Esophagus squamous epithelium (tissue), 5 donors: ENCODE data around the gene NCOA5. TPM values are rescaled to one million over a fixed set of nuclear protein-coding genes. Genes with fewer than 3 reads are reported as not detected.

ENCODE experiments used
- DNase-seq: peaks from one replicate; lab custom pipeline; 2025; lab: John Stamatoyannopoulos, UW
- H3K27ac ChIP-seq, 4 donors: fragments of 200-600 bp; sonication (generic); one replicate each; pipeline ENCODE4 v1.5.1; 2016 to 2019; ENCODE audit warnings: mild to moderate bottlenecking in 1 of 4
- H3K27me3 ChIP-seq, 4 donors: fragments of 200-600 bp; sonication (generic); 1 replicate in 3 of 4; 2 replicates in 1 of 4; pipeline versions ENCODE4 v1.5.1 to v1.6.0; 2017 to 2021; ENCODE audit warnings: antibody characterized with exemption in 1 of 4
- H3K36me3 ChIP-seq, 3 donors: fragments of 200-600 bp; sonication (generic); one replicate each; pipeline ENCODE4 v1.5.1; 2016 to 2019
- H3K4me1 ChIP-seq, 3 donors: fragments of 200-600 bp; sonication (generic); one replicate each; pipeline ENCODE4 v1.5.1; 2017 to 2019
- H3K4me3 ChIP-seq, 4 donors: fragments of 200-600 bp; sonication (generic); 1 replicate in 3 of 4; 2 replicates in 1 of 4; pipeline ENCODE4 v1.5.1; 2016 to 2019; ENCODE audit warnings: mild to moderate bottlenecking in 2 of 4, moderate library complexity in 1 of 4
- H3K9me3 ChIP-seq, 3 donors: fragments of 200-600 bp; sonication (generic); one replicate each; pipeline ENCODE4 v1.5.1; 2016 to 2019
- POLR2A ChIP-seq, 4 donors: fragments of 450-650 bp; IDR thresholded peaks; one replicate each; pipeline ENCODE4 v1.6.1; 2017; ENCODE audit warnings: antibody characterized with exemption in 4 of 4, mild to moderate bottlenecking in 4 of 4, moderate library complexity in 3 of 4
- WGBS, 2 donors: methylation state at CpG; one replicate each; pipeline ENCODE4 v1.1.5; 2018; 5-methylcytosine and 5-hydroxymethylcytosine counted together
- intact Hi-C: fragments of 100-400 bp; cut with DNase I; formaldehyde crosslinking; loops from one replicate; pipeline ENCODE4 v1.15.0; 2022
- total RNA-seq, 4 donors: library from RNA; depleted of rRNA; stranded (reverse); fragments of >200 nt; gene quantifications; one replicate each; pipeline ENCODE4 v1.1.0, GENCODE V29; 2016
- TF ChIP-seq, protein P1 (sequence below), 6 experiments: fragments of 450-650 bp in 4 of 6; fragments of 200-600 bp in 2 of 6; sonication (generic) in 2 of 6; IDR thresholded peaks; one replicate each; pipeline ENCODE4 v1.5.1; 2016 to 2019; ENCODE audit warnings: antibody characterized with exemption in 6 of 6, mild to moderate bottlenecking in 4 of 6, moderate library complexity in 4 of 6
- donor health status: DM: yes; HTN: yes; CAD: no.

The NCOA5 gene
- total RNA-seq, 4 donors from 2014 or later: 20.7 to 29.8 (median 22.3) TPM

DNA sequence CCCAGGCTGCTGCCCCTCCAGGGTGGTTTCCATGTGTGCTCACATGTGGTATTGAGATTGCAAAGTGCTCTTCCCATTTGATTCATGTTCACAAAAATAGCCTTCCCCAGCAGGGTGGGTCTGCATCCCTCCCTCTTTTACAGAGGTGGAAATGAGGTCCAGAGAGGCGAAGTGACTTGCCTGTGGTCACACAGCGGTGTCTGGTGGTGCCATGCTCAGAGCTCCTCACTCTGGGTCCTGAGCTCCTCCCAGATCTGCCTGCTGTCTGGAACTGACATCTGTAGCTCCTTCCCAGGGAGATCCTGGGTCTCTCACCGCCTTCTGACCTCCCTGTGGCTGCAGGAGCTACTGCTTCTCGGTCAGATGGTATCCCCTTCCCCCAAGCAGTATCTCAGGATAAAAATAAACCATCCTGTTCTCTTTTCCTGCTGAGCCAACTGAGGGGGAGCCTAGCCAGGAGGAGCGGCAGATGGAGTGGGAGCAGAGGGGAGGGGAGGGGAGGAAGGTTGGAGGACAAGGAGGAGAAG, 40.3 kb upstream of the NCOA5 start:
- 0 to 40% methylated on average over 1 to 3 of the region's 5 CpGs for WGBS, 2 donors
- intact Hi-C loops: loop anchor here (10.0 kb wide), 1 partner anchor 215 kb away; no protein-coding TSS in a partner anchor
- Histone ChIP-seq H3K27ac (no peak overlapping the region), H3K4me1 (peaks cover 0 to 22% (median 9%) of the 10 kb centered on the region in 3 donors), H3K9me3 (no peaks in the 10 kb centered on the region), H3K27me3 (peaks cover 0 to 48% (median 0%) of the 10 kb centered on the region in 4 donors), H3K4me3 (no peak overlapping the region), H3K36me3 (peaks cover 0 to 21% (median 0%) of the 10 kb centered on the region in 3 donors)
- TF ChIP-seq, protein P1, sequence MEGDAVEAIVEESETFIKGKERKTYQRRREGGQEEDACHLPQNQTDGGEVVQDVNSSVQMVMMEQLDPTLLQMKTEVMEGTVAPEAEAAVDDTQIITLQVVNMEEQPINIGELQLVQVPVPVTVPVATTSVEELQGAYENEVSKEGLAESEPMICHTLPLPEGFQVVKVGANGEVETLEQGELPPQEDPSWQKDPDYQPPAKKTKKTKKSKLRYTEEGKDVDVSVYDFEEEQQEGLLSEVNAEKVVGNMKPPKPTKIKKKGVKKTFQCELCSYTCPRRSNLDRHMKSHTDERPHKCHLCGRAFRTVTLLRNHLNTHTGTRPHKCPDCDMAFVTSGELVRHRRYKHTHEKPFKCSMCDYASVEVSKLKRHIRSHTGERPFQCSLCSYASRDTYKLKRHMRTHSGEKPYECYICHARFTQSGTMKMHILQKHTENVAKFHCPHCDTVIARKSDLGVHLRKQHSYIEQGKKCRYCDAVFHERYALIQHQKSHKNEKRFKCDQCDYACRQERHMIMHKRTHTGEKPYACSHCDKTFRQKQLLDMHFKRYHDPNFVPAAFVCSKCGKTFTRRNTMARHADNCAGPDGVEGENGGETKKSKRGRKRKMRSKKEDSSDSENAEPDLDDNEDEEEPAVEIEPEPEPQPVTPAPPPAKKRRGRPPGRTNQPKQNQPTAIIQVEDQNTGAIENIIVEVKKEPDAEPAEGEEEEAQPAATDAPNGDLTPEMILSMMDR (IDR thresholded peaks at IDR 0.05): no peak
- no peak for TF ChIP-seq POLR2A (IDR thresholded peaks at IDR 0.05)
- DNase-seq: no peak

DNA sequence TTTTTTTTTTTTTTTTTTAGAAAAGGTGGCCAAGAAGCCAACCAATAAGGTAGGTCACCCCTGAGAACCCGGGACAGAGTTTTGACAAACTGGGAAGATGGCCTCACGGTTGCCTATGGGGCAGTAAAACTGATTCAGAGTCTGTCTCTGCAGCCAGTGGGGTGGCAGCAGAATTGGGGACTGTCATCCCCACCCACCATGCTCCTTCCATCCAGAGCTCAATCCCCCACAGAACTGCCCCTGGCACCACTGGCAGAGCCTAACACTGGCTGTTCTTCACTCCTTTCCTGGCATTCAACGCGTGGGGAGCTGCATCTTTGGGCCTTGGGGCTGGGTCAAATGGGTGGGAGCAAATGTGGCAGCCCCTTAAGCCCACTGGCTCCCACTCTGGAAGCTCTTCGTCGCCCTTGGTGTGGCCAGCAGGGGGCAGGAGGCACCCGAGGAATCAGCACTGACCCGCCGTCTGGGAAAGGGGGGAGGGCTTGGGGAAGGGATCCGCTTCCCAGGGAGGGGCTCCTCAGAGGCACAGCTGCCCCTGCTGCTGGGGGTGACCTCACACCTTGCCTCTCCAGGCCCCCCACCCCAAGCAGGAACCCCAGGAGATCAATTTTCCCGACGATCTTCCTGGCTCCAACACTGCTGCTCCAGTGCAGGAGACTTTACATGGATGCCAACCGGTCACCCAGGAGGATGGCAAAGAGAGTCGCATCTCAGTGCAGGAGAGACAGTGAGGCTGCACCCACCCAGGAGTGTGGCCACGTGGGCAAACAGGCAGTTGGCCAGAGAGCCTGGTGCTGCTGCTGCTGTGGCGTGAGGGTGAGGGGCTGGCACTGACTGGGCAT, 38.8 kb upstream of the NCOA5 start:
- no peak overlapping the region for H3K27ac ChIP-seq
- no peak overlapping the region for H3K4me3 ChIP-seq
- peaks cover 0 to 34% (median 6%) of the 10 kb centered on the region in 3 donors for H3K36me3 ChIP-seq
- intact Hi-C loops: no loop called here
- H3K27me3 ChIP-seq: peaks cover 0 to 34% (median 0%) of the 10 kb centered on the region in 4 donors
- H3K9me3 ChIP-seq: no peaks in the 10 kb centered on the region
- peaks cover 0 to 22% (median 9%) of the 10 kb centered on the region in 3 donors for H3K4me1 ChIP-seq
- no peak for DNase-seq
- 49 to 62% methylated on average over 4 to 6 of the region's 16 CpGs for WGBS, 2 donors
- no peak for TF ChIP-seq POLR2A (IDR thresholded peaks at IDR 0.05)
- TF ChIP-seq, protein P1 (IDR thresholded peaks at IDR 0.05): peak; percentile 28 to 57 (median 42)

DNA sequence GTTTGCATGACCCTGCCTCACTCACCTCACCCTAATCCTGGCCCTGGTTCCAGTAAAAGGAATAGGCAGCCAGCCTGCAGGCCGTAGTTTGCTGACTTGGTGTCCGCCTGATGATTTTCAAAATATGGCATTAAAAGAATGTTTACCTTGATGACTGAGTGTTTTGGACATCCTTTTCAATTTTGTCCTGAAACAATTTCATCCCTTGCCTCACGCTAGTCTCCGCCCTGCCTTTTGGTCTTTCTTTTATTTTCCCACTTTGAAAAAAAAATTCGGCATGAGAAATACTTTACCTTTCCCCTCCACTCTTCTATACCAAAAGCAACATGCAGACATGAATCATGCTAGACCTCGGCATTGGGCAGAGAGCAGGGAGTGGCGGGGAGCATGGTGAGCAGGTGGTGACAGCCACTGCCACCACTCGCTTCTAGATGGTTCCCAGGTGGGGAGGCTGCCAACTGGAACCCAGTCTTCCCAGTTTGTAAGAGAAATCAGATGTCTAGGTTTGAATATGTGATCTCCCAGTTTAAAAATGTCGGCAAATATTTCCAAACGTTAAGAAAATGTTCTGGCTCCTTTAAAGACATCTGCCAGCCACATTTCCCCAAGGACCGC, 37.7 kb upstream of the NCOA5 start:
- Histone ChIP-seq H3K36me3 (peaks cover 0 to 44% (median 8%) of the 10 kb centered on the region in 3 donors), H3K4me1 (peaks cover 0 to 15% (median 4%) of the 10 kb centered on the region in 3 donors), H3K4me3 (no peak overlapping the region), H3K27ac (no peak overlapping the region), H3K9me3 (no peaks in the 10 kb centered on the region), H3K27me3 (peaks cover 0 to 26% (median 0%) of the 10 kb centered on the region in 4 donors)
- 63 to 70% methylated on average over 10 to 11 of the region's 11 CpGs for WGBS, 2 donors
- DNase-seq: no peak
- TF ChIP-seq, protein P1 (IDR thresholded peaks at IDR 0.05): no peak
- TF ChIP-seq POLR2A (IDR thresholded peaks at IDR 0.05): no peak
- intact Hi-C loops: no loop called here

DNA sequence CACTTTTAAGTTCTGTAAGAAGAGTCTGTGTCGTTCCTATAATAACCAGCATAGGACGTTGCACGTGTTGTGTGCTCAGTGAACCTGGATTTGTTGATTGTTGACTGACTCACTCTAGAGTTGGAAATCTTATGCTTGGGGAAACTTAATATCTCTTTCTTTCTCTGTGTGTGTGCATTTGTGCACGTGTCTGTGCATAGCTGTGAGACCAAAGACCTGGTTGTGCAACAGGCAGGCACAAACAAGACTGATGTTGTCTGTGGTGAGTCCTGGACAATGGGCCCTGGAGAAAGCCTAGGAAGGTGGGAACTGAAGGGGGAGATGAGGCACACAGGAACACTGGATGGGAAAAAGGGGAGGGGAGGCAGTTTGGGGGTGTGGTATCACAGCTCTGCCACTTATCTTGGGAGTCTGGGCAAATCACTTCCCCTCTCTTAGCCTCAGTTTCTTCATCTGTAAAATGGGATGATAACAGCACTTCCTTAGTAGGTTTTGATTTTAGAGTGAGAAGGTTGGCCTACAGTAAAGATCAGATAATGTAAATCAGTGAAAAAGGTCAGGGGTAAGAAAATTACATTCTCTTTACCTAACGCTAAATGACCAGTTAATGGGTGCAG, 36.8 kb upstream of the NCOA5 start:
- H3K27ac ChIP-seq: no peak overlapping the region
- no peaks in the 10 kb centered on the region for H3K9me3 ChIP-seq
- H3K27me3 ChIP-seq: peaks cover 0 to 17% (median 0%) of the 10 kb centered on the region in 4 donors
- H3K36me3 ChIP-seq: peaks cover 0 to 50% (median 8%) of the 10 kb centered on the region in 3 donors
- DNase-seq: no peak
- intact Hi-C loops: no loop called here
- TF ChIP-seq, protein P1 (IDR thresholded peaks at IDR 0.05): no peak
- TF ChIP-seq POLR2A (IDR thresholded peaks at IDR 0.05): no peak
- H3K4me1 ChIP-seq: peaks cover 0 to 15% (median 2%) of the 10 kb centered on the region in 3 donors
- no peak overlapping the region for H3K4me3 ChIP-seq
- WGBS, 2 donors: 64 to 71% methylated on average over 5 of the region's 5 CpGs
